GM10847 (cell line): ENCODE data around the gene METTL21C.

Experiments used
- POLR2A ChIP-seq: IDR thresholded peaks from 2 replicates; pipeline ENCODE4 v1.6.1; 2011; ENCODE audit not compliant: insufficient read length; ENCODE audit errors: extremely low read depth

Gene METTL21C

DNA sequence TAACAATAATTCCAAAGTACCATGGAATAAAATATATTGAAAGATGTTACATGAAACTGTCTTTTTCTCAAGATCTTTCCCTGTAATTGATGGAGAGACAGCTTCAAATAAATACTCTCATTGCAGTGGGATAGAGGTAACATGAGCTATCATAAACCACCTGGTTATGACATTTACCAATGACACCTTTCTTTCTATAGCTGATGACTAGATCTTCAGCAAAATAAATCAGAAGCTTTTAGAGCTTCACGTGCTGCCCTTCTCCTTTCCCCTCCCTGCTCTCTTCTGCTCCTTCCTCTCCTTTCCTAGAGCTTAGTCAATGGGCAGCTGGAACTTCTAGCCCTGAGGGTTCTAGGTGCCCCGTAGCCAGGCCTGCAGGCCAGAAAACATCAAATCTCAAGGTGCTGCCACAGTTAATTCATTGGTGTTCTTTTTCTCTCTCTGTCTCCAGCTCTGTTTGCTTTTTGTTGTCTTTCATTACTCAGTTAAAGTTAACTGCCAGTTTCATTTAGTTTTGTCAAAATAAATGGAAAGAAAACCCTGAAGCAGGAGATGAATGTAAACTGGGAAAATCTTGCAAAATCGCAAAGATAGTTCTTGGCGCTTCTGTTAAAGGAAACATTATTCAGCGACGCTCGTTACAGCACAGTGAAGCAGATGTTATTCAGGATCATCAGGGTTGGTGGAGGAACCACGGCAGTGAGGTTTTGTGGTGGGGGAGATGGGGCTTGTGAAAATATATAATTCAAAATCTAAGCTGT, 8.3 kb upstream of the METTL21C start:
- TF ChIP-seq POLR2A, result no peak

DNA sequence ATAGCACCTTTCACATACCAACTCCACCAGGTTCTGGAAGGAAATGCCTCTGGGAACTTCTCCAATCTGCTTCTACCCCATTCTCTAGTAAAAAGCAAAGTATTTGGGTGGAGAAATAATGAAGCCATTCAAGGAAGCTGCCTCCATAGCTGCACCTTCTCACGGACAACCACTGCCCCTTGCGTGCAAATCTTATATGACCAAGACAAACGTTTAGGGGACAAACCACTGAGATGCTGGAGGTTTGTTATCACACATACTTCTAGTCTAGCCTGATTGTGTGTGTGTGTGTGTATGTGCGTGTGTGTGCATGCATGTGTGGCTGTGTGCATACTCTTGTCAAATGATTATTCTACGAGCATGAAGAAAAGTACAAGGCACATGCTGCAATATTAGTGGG, 6.5 kb upstream of the METTL21C start:
- TF ChIP-seq POLR2A, result no peak

DNA sequence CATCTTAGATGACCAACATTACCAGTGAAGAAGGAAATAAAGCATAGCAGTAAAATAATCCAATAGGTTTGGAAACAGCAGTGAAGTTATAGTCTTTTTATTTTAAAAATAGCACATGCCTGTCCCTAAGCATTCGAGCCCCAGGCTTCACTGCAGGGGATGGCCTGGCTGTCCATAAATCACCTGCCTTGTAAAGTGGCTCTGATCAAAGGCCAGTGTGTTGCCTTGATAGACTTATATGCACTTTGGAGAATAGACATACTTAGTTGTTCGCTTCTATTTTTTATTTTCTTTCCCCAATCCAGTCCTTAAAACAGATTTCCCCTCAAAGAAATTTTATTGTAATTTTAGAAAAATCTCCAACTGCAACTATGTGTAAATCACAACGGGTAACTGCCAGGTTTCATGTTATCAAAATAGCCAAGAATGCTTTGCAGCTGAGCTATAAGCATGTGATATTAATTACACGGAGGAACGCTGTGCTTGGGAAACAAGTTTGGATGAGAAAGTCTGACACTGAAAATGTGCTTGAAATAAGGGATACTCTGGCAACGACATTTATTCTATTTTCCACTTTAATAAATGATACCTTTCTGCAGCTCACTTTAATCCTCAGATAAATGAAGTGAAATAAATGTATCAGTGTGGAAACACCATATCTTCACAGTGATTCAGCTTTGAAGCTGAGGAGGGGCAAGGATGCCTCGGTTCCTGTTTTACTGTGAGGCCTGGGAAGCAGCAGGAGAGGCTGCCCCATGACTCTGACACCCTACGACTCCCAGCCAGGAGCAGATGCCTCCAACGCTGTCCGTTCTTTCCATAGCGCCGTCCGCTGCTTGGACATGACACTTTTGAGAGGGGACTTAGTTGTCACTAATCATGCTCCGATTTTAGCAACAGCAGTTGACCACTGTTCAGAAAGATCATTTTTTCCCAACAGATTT, 5.5 kb upstream of the METTL21C start:
- TF ChIP-seq POLR2A, result no peak

DNA sequence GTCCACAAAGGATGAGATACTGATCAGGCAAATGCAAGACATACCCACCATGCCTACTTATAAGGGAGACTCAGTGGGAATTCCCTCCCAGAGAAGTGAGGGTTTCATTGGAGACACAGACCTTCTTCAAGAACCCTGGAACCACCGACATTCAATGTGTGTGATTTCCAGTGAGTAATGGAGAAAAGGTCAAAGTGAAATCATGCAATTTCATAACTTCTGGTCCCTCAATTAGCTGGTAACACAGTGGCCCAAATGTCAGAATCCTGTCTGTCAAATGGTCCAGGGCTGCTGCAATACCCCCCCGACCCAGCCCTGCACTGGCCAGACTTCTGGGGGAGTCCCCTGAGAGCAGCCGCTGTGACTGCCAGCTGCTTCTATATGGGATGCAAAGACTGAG, 4.7 kb upstream of the METTL21C start:
- no peak for TF ChIP-seq POLR2A

DNA sequence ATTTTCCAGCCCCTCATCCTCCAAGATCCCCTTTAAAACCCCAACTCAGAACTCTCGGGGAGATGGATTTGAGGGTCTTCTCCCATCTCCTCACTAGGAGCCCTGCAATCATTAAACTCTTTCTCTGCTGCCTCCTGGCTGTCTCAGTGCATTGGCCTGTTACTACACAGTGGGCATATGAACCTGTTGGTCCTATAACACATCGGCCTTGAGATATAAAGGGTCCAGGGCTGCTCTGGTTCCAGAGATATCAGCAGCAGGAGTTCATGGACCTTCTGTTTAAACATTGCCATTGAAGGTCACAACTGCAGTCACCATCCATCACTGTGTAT, 3.8 kb upstream of the METTL21C start:
- no peak for TF ChIP-seq POLR2A

DNA sequence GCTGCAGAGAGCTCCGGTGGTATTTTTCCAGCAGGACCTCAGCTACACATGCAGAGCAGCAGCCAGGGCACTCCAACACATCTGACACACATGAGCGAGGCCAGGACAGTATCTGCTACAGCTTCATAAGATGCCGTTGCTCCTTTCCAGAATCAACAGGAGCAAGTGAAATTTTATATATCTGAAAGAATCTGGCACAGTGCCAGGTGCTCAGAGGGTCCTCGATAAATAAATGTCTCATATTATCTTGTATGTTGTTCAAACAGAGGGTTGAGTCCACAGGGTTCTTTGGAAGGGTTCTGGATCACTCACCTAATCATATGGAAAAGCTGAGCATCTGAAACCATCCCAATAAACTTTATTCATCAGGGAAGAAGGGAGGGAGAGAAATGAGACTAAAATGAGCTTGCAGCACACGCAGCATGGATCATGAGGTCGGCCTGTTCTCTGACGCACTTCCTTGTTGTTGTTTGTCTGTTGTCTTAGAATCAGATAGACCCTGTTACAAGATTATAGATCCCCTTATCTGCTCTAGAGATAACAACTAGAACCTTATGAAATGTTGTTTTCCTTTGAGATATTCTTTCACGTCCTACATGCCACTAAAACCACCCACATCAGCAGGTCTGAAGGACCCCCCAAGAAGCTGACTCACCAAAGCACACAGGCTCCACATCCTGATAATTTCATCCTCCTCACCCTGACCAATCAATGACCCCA, 3.2 kb upstream of the METTL21C start:
- no peak for TF ChIP-seq POLR2A

DNA sequence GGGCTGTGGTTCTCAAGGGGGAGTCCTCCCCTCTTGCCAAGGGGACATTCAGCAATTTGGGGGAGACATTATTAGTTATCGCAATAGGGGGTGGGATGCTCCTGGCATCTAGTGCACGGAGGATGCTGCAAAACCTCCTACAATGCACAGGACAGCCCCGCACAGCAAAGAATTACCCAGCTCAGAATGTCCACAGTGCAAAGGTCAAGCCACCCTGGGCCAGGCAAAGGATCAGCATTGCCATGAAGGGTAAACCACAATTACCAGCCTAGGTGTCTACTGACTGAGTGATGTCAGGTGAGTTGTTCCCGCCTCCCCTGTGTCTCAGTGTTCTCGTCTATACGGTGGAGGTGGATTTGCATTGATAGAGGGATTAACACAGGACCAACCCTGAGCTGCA, 2.4 kb upstream of the METTL21C start:
- TF ChIP-seq POLR2A, result no peak

DNA sequence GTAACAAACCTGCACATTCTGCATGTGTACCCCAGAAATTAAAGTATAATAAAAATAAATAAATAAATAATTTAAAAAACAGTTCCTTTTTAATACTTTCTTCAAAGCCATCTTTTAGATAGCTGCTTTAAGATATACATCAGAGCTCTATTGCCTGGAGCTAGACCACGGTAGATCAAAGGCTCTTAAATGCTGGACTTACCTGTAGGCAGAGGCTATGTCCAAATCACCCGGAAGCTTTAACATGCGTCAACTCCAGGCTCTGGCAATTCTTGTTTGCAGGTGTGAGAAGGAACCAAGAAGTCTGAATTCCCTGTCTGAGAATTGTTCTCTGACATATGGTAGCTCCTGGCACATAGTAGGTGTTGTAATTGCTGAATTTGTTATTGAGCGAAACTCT, 1.6 kb upstream of the METTL21C start:
- TF ChIP-seq POLR2A, result no peak

DNA sequence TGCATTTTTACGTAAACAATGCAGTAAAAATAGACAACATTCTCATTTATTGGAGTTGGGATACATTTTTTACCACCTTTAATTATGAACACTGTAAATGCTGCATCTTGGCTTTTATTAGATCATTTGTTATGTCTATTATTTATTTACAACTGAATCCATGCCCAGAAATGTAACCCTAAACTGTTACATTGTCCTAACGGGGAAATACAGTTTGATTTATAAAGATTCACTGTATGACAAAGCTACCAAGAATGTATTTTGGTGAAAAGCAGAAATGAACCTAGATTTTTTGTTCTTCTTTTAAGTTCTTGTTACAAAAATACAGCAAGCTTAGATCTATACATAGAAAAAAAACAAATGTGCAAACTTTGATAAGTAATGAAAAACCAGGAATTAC, 1.1 kb downstream of the METTL21C start:
- no peak for TF ChIP-seq POLR2A

DNA sequence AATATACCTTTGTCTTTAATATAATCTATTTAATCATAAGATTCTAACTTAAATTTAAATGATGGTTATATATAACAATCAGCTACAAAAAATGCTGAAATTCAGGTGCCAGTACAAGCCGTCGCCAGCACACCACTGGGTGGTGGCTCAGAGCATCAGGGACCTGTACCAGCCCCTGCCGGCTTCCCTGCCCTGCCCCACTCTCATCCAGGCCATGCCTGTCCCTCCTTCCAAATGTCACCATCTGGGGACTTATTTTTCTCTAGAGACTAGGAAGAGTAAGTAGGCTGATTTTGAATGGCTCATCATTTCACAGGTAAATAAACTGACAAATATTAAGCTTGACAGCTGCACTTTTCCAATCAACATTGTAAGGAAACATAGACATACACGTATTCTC, 1.6 kb downstream of the METTL21C start:
- no peak for TF ChIP-seq POLR2A

DNA sequence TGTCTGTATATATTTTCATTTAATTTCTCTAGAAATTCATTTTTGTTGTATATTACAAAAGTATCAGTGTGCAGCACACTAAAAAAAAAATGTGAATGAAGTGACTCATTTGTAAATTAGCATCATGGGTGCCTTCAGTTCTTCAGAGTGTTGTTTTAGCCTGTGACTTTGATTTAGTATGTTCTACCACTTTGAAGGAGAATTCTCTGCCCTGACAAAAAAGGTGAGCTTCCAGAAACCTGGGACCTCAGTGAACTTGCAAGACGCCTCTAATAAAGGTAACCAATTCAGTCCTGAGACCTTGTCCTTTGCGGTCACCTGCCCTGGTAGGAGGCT, 2.4 kb downstream of the METTL21C start:
- TF ChIP-seq POLR2A, result no peak

DNA sequence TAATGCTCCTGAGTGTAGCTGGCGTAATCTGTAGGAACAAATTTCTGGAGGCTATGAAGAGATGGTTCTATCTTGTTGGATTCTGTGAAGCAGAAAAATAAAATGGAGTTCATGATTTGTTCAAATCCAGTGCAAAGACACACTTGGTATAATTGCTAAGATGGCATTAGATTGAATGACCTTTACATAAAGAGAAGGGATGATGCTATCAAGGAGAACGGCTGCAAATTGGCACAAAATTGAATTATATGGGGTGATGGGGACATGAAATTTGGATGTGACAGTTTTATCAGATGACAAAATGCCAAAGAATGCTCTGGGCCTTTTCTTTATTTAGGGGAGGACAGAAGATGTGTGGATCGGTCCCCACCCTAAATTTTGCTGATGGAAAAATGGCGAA, 4.0 kb downstream of the METTL21C start:
- no peak for TF ChIP-seq POLR2A

DNA sequence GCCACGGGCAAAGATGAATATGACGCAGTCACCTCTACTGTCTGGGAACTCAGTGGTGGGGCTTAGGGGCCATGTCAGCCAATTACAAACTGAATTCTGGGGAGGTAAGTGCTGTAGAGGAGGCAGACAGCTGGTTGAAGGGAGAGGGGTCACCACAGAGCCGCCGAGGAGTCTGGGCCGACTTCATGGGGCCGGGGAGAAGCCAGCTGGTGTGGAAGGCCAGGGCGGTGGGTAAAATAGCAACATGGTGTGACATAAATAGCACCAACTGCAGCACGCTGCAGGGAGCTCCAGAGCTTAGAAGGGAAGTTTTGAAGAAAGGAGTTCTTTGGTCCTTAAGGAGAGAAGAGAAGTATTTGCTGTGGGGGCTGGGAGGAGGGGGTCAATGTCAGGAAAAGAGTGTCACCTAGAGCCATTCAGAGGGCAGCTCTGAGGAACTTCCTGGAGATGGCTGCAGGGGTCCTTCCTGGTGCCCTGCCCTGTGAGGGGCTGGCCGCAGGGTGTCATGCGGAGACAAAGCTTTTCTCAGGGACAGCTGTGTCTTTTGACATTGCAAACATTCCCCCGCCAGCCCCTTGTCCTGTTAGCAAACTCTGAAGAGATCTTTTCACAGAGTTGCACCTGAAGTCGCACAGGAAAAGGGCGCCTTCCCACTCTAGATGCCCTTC, 6.4 kb downstream of the METTL21C start:
- TF ChIP-seq POLR2A, result no peak

DNA sequence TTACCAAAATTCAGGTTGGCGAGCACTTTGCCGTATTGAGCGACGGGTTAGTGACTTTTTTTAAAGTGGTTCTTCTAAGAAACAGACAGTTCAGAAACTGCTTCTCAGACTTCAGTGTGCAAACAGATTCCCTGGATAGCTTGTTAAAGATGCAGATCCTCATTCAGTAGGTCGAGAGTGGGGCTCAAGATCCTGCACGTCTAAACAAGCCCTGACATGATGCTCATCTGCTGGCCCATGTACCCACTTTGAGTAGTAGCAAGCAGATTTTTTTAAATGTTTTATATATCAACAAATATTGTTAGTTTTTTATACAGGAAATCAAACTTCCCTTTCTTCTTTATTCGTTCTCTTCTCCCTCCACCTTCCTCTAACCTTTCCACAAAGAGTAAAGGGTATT, 7.3 kb downstream of the METTL21C start:
- no peak for TF ChIP-seq POLR2A

DNA sequence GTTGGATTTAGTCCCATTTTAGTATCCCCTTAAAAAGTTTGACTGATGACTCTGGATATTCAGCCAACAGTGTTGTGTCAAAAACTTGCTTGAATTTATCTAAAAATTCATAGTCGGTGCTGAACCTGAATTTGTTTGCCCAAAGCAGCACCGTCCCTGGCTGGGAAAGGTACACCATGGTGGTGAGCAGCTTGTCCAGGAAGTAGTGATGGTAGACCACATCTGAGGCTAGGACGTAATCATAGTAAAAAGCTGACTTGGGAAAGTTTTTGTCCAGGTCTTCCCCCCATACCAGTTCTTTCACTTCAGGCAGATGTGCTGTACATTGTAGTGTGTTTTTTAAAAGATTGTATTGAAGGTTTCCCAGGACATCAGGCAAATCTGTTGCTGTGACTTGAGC, 8.8 kb downstream of the METTL21C start:
- no peak for TF ChIP-seq POLR2A

DNA sequence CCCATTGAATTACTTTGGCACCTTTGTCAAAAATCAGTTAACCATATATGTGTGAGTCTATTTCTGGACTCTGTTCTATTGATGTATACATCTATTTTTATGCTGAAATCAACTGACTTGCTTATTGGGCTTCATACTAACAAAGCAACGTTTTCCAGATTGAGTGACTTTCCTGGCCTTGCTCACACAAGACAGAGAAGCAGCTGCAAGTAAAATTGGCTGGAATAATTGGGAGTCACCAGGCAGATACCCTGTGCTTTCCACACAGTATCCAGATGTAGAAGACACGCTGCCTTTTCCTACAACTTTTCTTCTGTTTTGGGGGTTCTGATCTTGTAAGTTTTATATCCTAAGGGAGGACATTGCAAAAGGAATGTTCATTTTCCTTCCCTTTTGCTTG, 11.2 kb downstream of the METTL21C start:
- no peak for TF ChIP-seq POLR2A

DNA sequence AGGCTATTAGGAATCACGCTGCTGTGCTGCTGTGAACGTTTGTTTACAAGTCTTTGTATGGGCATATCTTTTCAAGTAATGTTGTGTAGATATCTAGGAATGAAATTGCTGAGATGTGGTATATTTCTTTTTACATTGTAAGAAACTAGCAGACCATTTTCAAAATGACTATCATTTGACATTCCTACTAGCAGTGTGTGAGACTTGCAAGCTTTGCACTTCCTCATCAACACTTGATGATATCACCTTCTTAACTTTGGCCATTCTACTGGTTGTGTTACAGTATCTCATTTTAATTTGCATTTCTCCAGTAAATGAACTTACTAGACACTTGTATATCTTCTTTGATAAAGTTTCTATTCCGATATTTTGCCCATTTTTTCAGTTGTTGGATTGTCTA, 12.1 kb downstream of the METTL21C start:
- TF ChIP-seq POLR2A, result no peak
